K562 (cell line): ENCODE results near the gene OOSP1. TPM values are rescaled to one million over a fixed set of nuclear protein-coding genes. Genes with fewer than 3 reads are reported as not detected.

ENCODE experiments used
- ELF2 ChIP-seq: fragments of 250-450 bp; sonication (Bioruptor Pico); IDR thresholded peaks from 2 replicates; pipeline ENCODE4 v1.5.0; 2021; ENCODE audit warnings: mild to moderate bottlenecking
- KAT8 ChIP-seq: fragments of 450-650 bp; IDR thresholded peaks from 2 replicates; pipeline ENCODE4 v1.6.1; 2016; ENCODE audit warnings: low read depth, mild to moderate bottlenecking
- NFATC3 ChIP-seq: fragments of 450-650 bp; IDR thresholded peaks from 2 replicates; pipeline ENCODE4 v1.6.1; 2017; ENCODE audit warnings: mild to moderate bottlenecking
- SMAD3 ChIP-seq: fragments of 450-650 bp; formaldehyde crosslinking; conservative IDR thresholded peaks from 2 replicates; pipeline ENCODE4 v1.4.0; 2020; ENCODE audit warnings: mild to moderate bottlenecking
- SP2 ChIP-seq: IDR thresholded peaks from 2 replicates; pipeline ENCODE4 v1.6.1; 2011; ENCODE audit warnings: mild to moderate bottlenecking, low read depth, low read length, moderate library complexity; ENCODE audit not compliant: poor library complexity, severe bottlenecking; ENCODE audit errors: extremely low read depth
- TRIM24 ChIP-seq, 2 experiments: fragments of 450-650 bp; IDR thresholded peaks; 2 replicates each; pipeline ENCODE4 v1.6.1; 2016
- ZNF121 ChIP-seq: sonication (generic); formaldehyde crosslinking; conservative IDR thresholded peaks from 2 replicates; pipeline ENCODE4 v1.8.0; 2022; ENCODE audit warnings: missing genetic modification reagents
- ZNF197 ChIP-seq: fragments of 200-800 bp; sonication (Bioruptor generic); IDR thresholded peaks from 2 replicates; pipeline ENCODE4 v1.6.1; 2016; ENCODE audit warnings: low read depth, missing genetic modification characterization, missing compliant biosample characterization
- ZNF224 ChIP-seq: sonication (generic); formaldehyde crosslinking; IDR thresholded peaks from 2 replicates; pipeline ENCODE4 v1.8.0; 2022; ENCODE audit warnings: mild to moderate bottlenecking, missing genetic modification reagents
- ZNF644 ChIP-seq: fragments of 200-800 bp; sonication (Bioruptor generic); IDR thresholded peaks from 2 replicates; pipeline ENCODE4 v1.6.1; 2016; ENCODE audit warnings: low read depth, missing genetic modification characterization, missing compliant biosample characterization
- polyA plus RNA-seq, 8 experiments: library from polyadenylated mRNA; depleted of rRNA in 4 of 8; stranded (reverse) in 5 of 8; unstranded in 3 of 8; fragments of >200 nt; fragmentation: Nextera tagmentation in 2 of 8; fragmentation: Illumina TruSeq in 1 of 8; extraction: Ambion mirVana in 2 of 8; extraction: Trizol in 1 of 8; gene quantifications; 2 replicates each; pipeline versions ENCODE4 v1.2.1 to v1.2.3, GENCODE V29; 2011 to 2014; ENCODE audit warnings: inconsistent platforms in 1 of 8, missing spikeins in 1 of 8
- total RNA-seq, 7 experiments: library from RNA; depleted of rRNA in 6 of 7; stranded (reverse); fragments of >200 nt in 6 of 7; fragmentation: Illumina TruSeq in 2 of 7; extraction: Trizol in 2 of 7; gene quantifications; 2 replicates each; pipeline versions ENCODE4 v1.2.1 to v1.2.3, GENCODE V29; 2011 to 2021; ENCODE audit warnings: low replicate concordance in 1 of 7
- TF ChIP-seq, protein P1 (sequence below): fragments of 250-450 bp; sonication (Bioruptor Pico); IDR thresholded peaks from 2 replicates; pipeline ENCODE4 v1.5.0; 2020; ENCODE audit warnings: mild to moderate bottlenecking, borderline replicate concordance
- TF ChIP-seq, protein P2 (sequence below): fragments of 450-650 bp; IDR thresholded peaks from 2 replicates; pipeline ENCODE4 v1.6.1; 2016; ENCODE audit warnings: mild to moderate bottlenecking, moderate library complexity
- TF ChIP-seq, protein P3 (sequence below), 2 experiments: fragments of 450-650 bp; IDR thresholded peaks; 2 replicates each; pipeline ENCODE4 v1.6.1; 2016

OOSP1 gene
- total and polyA plus RNA-seq, 9 of the 15 experiments (the other 6 are each of a cell fraction or from before 2014, with no cell fraction given): 0.14 to 3.0 (median 0.61) TPM

DNA sequence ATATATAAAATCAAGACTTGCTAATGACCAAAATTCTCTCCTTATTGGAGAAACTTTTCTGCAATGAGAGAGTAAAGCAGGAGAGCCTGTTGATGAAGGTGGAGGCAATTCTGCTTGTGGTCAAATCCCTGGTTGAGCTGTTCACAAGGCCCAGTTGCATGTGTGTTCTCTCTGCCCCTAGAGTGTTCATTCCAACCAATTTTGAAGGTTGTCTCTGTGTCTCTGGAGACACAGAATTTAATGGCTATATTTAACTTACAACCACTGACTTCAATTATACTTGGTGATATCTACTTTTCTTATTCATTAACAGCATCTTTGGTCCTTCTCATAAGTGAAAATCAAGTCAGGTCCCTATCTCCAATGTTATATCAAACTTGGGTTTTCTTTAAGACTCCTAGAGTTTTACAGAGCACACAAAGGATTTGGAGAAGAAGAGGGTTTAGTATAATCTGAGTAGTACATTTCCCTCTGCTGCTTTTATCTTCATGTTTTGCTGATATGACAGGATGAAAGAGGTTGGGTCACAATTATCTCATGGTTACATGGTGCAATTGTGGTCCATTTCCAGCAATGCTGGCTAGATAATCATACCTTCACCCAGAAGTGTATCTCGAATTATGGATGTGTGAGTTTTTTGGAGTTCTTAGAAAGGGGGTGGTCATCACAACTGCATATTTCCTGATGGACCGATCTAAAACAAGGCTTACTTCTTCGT, 29.6 kb downstream of the OOSP1 start (continued):
- TF ChIP-seq SMAD3: no peak
- TF ChIP-seq ZNF121 (CRISPR knock-in tag): no peak
- no peak for TF ChIP-seq SP2
- TF ChIP-seq, protein P1, sequence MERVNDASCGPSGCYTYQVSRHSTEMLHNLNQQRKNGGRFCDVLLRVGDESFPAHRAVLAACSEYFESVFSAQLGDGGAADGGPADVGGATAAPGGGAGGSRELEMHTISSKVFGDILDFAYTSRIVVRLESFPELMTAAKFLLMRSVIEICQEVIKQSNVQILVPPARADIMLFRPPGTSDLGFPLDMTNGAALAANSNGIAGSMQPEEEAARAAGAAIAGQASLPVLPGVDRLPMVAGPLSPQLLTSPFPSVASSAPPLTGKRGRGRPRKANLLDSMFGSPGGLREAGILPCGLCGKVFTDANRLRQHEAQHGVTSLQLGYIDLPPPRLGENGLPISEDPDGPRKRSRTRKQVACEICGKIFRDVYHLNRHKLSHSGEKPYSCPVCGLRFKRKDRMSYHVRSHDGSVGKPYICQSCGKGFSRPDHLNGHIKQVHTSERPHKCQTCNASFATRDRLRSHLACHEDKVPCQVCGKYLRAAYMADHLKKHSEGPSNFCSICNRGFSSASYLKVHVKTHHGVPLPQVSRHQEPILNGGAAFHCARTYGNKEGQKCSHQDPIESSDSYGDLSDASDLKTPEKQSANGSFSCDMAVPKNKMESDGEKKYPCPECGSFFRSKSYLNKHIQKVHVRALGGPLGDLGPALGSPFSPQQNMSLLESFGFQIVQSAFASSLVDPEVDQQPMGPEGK (CRISPR knock-in tag): no peak
- no peak for TF ChIP-seq KAT8
- TF ChIP-seq ZNF644 (tag): peak; percentile 71; the same call in 1 of the 2 replicates
- TF ChIP-seq, protein P2, sequence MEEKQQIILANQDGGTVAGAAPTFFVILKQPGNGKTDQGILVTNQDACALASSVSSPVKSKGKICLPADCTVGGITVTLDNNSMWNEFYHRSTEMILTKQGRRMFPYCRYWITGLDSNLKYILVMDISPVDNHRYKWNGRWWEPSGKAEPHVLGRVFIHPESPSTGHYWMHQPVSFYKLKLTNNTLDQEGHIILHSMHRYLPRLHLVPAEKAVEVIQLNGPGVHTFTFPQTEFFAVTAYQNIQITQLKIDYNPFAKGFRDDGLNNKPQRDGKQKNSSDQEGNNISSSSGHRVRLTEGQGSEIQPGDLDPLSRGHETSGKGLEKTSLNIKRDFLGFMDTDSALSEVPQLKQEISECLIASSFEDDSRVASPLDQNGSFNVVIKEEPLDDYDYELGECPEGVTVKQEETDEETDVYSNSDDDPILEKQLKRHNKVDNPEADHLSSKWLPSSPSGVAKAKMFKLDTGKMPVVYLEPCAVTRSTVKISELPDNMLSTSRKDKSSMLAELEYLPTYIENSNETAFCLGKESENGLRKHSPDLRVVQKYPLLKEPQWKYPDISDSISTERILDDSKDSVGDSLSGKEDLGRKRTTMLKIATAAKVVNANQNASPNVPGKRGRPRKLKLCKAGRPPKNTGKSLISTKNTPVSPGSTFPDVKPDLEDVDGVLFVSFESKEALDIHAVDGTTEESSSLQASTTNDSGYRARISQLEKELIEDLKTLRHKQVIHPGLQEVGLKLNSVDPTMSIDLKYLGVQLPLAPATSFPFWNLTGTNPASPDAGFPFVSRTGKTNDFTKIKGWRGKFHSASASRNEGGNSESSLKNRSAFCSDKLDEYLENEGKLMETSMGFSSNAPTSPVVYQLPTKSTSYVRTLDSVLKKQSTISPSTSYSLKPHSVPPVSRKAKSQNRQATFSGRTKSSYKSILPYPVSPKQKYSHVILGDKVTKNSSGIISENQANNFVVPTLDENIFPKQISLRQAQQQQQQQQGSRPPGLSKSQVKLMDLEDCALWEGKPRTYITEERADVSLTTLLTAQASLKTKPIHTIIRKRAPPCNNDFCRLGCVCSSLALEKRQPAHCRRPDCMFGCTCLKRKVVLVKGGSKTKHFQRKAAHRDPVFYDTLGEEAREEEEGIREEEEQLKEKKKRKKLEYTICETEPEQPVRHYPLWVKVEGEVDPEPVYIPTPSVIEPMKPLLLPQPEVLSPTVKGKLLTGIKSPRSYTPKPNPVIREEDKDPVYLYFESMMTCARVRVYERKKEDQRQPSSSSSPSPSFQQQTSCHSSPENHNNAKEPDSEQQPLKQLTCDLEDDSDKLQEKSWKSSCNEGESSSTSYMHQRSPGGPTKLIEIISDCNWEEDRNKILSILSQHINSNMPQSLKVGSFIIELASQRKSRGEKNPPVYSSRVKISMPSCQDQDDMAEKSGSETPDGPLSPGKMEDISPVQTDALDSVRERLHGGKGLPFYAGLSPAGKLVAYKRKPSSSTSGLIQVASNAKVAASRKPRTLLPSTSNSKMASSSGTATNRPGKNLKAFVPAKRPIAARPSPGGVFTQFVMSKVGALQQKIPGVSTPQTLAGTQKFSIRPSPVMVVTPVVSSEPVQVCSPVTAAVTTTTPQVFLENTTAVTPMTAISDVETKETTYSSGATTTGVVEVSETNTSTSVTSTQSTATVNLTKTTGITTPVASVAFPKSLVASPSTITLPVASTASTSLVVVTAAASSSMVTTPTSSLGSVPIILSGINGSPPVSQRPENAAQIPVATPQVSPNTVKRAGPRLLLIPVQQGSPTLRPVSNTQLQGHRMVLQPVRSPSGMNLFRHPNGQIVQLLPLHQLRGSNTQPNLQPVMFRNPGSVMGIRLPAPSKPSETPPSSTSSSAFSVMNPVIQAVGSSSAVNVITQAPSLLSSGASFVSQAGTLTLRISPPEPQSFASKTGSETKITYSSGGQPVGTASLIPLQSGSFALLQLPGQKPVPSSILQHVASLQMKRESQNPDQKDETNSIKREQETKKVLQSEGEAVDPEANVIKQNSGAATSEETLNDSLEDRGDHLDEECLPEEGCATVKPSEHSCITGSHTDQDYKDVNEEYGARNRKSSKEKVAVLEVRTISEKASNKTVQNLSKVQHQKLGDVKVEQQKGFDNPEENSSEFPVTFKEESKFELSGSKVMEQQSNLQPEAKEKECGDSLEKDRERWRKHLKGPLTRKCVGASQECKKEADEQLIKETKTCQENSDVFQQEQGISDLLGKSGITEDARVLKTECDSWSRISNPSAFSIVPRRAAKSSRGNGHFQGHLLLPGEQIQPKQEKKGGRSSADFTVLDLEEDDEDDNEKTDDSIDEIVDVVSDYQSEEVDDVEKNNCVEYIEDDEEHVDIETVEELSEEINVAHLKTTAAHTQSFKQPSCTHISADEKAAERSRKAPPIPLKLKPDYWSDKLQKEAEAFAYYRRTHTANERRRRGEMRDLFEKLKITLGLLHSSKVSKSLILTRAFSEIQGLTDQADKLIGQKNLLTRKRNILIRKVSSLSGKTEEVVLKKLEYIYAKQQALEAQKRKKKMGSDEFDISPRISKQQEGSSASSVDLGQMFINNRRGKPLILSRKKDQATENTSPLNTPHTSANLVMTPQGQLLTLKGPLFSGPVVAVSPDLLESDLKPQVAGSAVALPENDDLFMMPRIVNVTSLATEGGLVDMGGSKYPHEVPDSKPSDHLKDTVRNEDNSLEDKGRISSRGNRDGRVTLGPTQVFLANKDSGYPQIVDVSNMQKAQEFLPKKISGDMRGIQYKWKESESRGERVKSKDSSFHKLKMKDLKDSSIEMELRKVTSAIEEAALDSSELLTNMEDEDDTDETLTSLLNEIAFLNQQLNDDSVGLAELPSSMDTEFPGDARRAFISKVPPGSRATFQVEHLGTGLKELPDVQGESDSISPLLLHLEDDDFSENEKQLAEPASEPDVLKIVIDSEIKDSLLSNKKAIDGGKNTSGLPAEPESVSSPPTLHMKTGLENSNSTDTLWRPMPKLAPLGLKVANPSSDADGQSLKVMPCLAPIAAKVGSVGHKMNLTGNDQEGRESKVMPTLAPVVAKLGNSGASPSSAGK: no peak
- no peak for TF ChIP-seq ELF2
- TF ChIP-seq, protein P3, sequence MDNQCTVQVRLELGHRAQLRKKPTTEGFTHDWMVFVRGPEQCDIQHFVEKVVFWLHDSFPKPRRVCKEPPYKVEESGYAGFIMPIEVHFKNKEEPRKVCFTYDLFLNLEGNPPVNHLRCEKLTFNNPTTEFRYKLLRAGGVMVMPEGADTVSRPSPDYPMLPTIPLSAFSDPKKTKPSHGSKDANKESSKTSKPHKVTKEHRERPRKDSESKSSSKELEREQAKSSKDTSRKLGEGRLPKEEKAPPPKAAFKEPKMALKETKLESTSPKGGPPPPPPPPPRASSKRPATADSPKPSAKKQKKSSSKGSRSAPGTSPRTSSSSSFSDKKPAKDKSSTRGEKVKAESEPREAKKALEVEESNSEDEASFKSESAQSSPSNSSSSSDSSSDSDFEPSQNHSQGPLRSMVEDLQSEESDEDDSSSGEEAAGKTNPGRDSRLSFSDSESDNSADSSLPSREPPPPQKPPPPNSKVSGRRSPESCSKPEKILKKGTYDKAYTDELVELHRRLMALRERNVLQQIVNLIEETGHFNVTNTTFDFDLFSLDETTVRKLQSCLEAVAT (IDR thresholded peaks at IDR 0.05): peak in 1 of 2 experiments; percentile 59; a peak in 2 of 4 replicates
- no peak for TF ChIP-seq NFATC3
- peak; percentile 86 for TF ChIP-seq ZNF197 (CRISPR knock-in tag)
- no peak for TF ChIP-seq ZNF224 (CRISPR knock-in tag)
- TF ChIP-seq TRIM24 (IDR thresholded peaks at IDR 0.05): peak; percentile 98 to 99
